GM18870 (cell line): ENCODE results near the gene FOSL1.
"Not testable (repeated sequence)": the region's sequence is repeated elsewhere in the genome, so short reads cannot be mapped to it uniquely, and the experiment has no call there.

Experiments used
- ATAC-seq: cut with Tn5 transposase; IDR thresholded peaks from one replicate; pipeline ENCODE4 v1.9.1; 2021; ENCODE audit warnings: moderate library complexity; ENCODE audit not compliant: unreplicated experiment

The FOSL1 gene

DNA sequence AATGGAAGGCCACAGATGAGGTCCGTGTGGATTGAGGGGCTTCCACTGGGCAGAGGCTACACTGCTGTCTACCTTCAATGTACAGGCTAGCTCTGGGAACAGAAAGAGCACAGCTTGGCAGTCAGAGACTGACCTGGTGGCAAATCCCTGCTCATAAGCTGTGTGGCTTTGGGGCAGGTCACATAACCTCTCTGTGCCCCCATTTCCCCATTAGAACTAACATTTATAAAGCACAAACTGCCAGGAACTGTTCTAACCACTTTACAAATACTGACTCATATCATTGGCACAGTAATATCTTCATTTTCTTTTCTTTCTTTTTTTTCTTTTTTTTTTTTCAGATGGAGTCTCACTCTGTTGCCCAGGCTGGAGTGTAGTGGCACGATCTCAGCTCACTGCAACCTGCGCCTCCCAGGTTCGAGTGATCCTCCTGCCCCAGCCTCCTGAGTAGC is 3.1 kb downstream of the FOSL1 start:
- no peak for ATAC-seq

DNA sequence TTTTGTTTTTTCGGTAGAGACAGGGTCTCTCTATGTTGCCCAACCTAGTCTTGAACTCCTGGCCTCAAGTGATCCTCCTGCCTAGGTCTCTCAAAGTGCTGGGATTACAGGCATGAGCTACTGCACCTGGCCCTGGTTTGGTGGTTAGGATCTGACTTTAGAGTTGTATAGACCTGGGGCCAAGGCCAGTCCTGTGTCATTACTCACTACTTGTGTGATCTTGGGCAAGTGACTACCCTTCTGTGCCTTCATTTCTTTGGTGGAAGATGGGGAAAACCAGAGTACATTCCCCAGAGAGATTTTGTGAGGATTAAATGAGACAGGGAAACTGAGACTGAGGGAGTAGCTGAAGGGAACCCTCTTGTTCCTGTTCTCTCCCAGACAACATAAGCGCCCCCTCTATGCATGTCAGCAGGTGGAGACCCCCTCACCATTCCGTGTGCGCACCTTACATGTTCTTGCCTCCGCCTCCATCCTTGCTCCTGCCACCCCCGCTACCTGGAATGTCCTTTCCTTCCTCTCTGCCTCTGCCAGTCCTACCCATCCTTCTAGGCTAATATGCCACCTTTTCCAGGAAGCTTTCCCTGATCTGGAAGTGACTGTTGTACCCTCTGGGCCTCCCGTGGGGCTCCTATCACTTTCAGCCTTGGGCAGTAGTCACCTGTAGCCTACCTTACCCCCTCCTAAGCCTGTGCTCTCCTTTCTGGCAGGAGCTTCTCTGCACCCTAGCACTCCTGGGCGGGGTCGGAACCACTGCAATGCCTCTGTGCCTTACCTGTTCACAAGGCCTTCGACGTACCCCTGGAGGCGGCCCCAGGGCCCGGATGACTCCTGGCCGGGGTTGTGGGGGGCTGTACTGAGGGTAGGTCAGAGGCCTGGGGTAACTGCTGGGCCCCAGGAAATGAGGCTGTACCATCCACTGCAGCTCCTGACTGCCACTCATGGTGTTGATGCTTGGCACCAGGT is 3.9 kb downstream of the FOSL1 start:
- ATAC-seq, result no peak

DNA sequence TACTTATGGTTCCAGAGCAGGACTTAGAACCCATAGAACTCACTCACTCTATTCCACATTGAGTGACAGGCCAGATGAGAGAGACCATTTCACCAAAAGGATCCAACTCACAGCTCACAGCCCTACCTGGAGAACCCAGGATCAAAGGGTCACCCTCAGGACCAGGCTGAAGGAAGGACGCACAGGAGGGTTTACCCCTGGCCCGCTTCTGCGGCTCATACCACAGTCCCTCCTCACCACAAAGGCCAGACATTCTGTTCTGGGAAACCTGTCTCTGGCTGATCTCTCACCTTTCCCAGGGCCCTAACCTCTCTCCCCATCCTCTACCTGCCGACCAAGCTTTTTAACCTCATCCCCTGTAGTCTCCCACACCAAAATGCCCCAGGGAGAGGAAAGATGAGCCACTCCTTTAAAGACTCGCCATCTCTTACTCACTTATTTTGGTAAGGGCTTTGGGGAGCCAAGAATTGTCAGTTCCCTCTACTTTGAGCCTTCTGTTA is 4.7 kb downstream of the FOSL1 start:
- no peak for ATAC-seq

GRCh38 chr11:65894034-65894591 is 6.1 kb downstream of the FOSL1 start:
- no peak for ATAC-seq

GRCh38 chr11:65892661-65893317 is 7.4 kb downstream of the FOSL1 start:
- ATAC-seq, result no peak

DNA sequence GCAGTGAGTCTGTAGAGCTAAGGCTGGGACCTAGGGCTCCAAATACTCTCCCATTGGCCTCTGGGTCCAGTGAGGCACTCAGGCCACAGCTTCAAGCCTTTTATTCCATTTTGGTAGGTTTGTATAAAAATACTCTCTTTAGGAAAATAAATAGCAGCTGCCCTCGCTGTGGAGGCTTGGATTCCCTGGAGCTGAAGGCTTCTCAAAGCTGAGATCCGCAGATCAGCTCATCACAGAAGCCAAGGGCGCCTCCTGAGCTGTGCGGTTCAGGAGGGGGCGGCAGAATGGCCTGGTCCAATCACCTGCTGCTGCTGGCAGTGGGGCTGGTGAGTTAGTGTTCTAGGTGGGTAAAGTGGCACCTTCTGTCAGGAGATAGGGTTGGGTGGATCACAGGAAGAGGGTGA is 8.0 kb downstream of the FOSL1 start:
- ATAC-seq, result not testable (repeated sequence)

DNA sequence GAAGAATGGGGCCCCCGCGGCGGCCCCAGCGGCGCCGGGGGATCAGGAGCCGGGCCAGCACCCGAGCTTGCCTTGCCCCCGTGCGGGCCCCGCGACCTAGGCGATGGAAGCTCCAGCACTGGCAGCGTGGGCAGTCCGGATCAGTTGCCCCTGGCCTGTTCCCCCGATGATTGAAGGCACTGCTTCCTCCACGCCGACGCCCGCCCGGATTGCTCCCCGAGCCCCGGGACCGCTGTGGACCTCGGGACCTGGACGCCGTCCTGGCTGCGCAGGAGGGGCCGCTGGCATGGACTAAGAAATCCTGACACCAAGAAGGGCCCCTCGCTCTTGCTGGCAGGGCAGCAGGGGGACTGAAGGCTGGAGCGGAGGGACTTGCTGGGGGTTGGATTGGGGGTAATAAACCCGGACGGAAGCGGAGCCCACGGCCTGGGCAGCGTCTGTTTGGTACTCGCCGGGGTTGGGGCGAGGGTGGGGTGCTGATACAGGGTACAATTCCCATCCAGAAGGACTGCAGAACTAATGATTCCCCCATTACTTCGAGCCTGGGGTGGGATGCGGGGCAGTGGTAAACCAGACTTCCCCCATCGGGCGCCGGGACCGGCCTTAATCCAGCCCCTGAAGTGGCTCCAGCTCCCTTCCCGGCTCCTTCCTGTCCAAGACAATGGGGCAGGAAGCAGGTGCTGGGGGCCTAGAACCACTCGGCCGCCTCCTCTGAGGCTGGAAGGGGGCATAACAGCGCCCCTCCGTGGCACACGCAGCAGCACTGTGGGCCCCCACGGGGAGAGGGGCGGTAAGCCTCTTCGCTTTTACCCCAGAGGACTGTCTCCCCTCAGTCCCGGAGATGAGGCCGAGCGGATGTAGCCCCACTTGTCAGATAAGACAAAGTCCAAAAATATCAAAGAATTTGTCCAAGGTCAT is 8.7 kb downstream of the FOSL1 start:
- no peak for ATAC-seq

- peak; percentile 43 for ATAC-seq
These were observed 9.6 kb downstream of the FOSL1 start, which contains the start of gene CCDC85B for GRCh38 chr11:65890324-65891218. Gene CCDC85B (plus strand): TSS chr11:65890673. CDS start chr11:65890784, 111 bp downstream.

DNA sequence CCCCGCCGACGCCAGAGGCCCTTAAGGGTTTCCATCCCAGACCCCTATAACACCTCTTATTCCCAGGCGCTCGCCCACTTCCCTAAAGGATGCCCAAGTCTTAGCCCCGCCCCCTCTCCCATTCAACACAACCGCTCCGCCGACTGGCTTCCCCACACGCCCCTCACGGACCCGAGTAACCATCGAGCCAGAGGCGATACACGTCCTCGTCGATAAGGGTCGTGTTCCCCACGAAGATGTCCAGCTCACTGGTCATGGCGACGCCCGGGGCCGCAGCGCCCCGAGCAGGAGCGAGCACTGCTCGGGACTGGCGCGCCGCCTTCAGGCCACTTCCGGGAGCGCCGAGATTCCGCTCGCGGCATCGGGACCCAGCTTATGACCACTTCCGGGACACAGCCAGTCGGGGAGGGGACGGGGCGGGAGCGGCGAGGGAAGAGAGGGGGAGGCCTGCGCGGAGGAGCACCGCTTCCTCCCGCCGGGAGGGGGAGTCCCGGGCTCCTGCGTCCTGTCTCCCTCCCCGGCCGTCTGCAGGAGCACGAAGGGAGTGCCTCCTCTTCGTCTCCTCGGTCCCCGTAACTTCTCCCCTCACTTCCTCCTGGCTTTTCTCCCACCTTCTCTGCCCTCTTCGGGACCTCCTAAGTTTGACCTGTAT is 11.9 kb downstream of the FOSL1 start, which contains the start of gene FIBP:
Gene FIBP, minus strand, starts transcription at position 309 of the 652 bp plus-strand sequence. Its CDS starts 53 bp downstream, at position 256.
- no peak for ATAC-seq

GRCh38 chr11:65887723-65888162 is 12.4 kb downstream of the FOSL1 start:
- no peak for ATAC-seq

- no peak for ATAC-seq
These were observed 13.1 kb downstream of the FOSL1 start for GRCh38 chr11:65886826-65887722.

DNA sequence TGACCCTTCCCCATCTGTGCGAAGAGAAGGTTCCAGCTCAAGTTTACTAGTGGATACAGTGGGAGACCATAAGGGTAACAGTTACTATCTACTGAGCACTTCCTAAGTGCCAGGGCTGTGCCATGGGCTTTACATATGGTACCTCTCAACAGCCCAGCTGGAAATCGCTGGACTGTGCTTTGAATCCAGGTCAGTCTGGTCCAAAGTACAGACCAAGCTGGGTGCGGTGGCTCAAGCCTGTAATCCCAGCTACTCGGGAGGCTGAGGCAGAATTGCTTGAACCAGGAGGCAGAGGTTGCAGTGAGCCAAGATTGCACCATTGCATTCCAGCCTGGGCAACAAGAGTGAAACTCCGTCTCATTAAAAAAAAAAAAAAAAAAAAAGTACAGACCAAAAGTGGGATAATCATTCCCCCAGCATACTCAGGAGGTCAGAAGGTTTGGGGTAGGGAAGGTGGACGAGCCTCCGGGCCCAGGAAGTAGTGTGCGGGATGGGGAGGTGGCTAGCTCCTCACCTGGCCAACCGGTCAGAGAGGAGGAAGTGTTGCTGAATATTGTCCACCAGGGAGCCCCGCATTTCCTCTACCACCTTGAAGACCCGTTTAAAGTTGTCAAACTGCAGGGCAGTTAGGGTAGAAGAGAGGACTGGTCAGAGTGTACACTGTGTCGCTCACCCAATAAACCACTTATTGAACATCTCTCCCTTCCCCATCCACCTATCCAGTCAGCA is 14.2 kb downstream of the FOSL1 start:
- no peak for ATAC-seq

DNA sequence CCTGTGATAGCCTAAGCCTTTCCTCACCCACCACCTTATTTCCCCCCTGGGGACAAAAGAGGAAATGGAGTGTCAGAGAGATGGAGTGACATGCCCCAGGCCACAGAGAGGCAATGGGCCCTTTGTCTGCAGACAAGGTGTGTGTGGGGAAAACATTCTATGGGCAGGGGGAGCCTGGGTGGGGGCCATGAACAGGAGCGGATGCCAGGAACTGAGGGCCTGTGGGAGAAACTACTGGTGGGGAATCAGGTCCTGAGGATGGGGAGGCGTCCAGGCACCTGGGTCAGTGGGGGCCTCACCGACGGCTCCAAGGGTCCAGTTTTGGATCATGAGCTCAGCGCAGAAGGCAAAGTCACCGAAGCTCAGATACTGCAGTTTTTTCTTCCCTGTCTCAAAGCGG is 15.0 kb downstream of the FOSL1 start:
- no peak for ATAC-seq

DNA sequence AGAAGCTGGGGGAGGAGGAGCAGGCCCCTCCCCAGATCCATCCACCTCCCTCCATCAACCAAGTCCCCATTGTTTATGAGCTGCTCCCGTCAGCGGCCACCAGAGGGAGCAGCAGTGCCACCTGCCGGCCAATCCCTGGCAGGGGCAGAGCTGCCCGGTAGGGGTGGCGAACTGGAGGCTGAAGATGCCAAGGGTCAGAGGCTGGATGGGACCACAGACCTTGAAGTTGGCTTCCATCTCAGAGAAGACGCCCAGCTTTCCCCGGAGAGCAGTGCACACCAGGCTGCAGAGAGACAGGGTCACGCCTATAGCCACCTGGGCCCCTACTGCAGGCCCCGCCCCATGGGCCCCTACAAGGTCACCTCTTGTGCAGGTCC is 15.5 kb downstream of the FOSL1 start:
- no peak for ATAC-seq

DNA sequence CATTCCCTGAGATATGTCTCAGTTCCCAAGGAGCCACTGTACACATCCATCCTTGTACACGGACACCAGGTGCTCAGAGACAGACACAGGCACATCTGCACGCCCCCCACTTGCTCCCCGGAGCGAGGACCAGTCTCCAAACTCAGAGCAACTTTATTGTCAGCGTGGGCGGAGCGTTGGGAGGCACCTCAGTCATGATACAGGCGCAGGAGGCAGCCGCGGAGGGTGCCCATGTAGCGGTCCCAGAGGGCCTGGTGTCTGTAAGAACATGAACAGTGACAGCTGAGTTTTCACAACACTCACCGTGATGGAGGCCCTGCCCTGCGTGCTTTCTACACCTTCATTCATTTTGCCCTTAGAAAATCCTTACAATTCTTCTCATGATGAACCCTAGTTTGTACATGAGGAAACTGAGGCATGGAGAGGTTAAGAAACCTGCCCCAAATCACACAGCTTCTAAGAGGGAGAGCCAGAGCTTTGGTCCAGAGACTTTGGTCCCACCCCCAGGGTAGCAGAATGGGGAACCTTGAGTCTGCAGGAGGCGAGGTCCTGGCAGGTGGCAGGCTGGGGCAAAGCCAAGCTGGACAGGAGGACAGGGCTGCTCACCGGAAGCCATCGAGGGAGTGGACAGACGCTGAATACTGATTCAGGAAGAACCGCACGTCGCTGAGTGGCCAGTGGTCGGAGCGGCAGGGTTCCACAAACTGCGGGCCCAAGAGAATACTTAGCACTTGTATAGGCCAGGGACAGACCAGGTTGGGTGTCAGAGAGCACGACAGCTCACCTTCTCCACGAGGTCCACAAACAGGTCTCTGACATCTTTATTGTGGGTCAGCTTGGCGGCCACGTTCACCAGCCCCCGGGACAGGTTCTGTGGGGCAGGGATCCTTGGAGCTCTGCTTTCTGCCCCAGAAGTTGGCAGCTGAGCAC is 16.1 kb downstream of the FOSL1 start:
- no peak for ATAC-seq
